Right lobe of liver (tissue), 6 donors: ENCODE data around the gene RPL22. TPM values are rescaled to one million over a fixed set of nuclear protein-coding genes. Genes with fewer than 3 reads are reported as not detected.

Experiments
- ATAC-seq, 4 donors: fragments of 200-7000 bp; cut with Tn5 transposase; one replicate each; pipeline ENCODE4 v1.9.1; 2020; ENCODE audit warnings: mild to moderate bottlenecking in 4 of 4, moderate library complexity in 4 of 4
- DNase-seq, 3 donors: peaks; one replicate each; pipeline ENCODE4 v3.0.0-alpha.2; 2020
- H3K27ac ChIP-seq, 3 donors: fragments of 200-600 bp; one replicate each; pipeline ENCODE4 v1.8.0; 2022
- H3K27me3 ChIP-seq, 2 donors: fragments of 200-600 bp; one replicate each; pipeline ENCODE4 v1.8.0; 2022
- H3K36me3 ChIP-seq, 4 donors: fragments of 200-600 bp; sonication (generic) in 1 of 4; one replicate each; pipeline versions ENCODE4 v1.5.1 to v1.8.0; 2017 to 2022; ENCODE audit warnings: control low read depth in 1 of 4
- H3K4me1 ChIP-seq, 4 donors: fragments of 200-600 bp; sonication (generic) in 1 of 4; one replicate each; pipeline versions ENCODE4 v1.5.1 to v1.8.0; 2017 to 2022; ENCODE audit warnings: control low read depth in 1 of 4
- H3K4me3 ChIP-seq, 3 donors: fragments of 200-600 bp; one replicate each; pipeline ENCODE4 v1.8.0; 2022
- H3K9me3 ChIP-seq, 4 donors: fragments of 200-600 bp; sonication (generic) in 1 of 4; one replicate each; pipeline versions ENCODE4 v1.5.1 to v1.8.0; 2017 to 2022; ENCODE audit warnings: control low read depth in 1 of 4
- CTCF ChIP-seq, 4 donors: fragments of 200-600 bp in 3 of 4; fragments of 450-650 bp in 1 of 4; IDR thresholded peaks; one replicate each; pipeline versions ENCODE4 v1.5.1 to v1.8.0; 2016 to 2022; ENCODE audit warnings: antibody characterized with exemption in 4 of 4, mild to moderate bottlenecking in 2 of 4
- POLR2A ChIP-seq: fragments of 450-650 bp; IDR thresholded peaks from one replicate; pipeline ENCODE4 v1.6.1; 2017; ENCODE audit warnings: antibody characterized with exemption, mild to moderate bottlenecking
- WGBS: methylation state at CpG from one replicate; pipeline ENCODE4 v1.1.6; 2018; ENCODE audit warnings: low coverage, low lambda C conversion rate; ENCODE audit not compliant: insufficient coverage; ENCODE audit errors: missing lambda C conversion rate; 5-methylcytosine and 5-hydroxymethylcytosine counted together
- intact Hi-C, 2 donors: fragments of 100-400 bp; cut with DNase I; formaldehyde crosslinking; loops; one replicate each; pipeline versions ENCODE4 v1.11.2 to v1.14.1; 2022
- total RNA-seq, 6 experiments: library from RNA; depleted of rRNA in 2 of 6; stranded (reverse); fragments of >200 nt in 2 of 6; fragmentation: NEBNext Ultra II Directional in 3 of 6; extraction: Animal tissue kit (Norgen Biotek cat#: 25700) in 3 of 6; gene quantifications; one replicate each; pipeline versions ENCODE4 v1.1.0 to v1.2.4, GENCODE V29; 2016 to 2023
- donor health status: DM: no; HTN: yes; CAD: no.
- donor health status: DM: no; HTN: no; CAD: no.
- donor health status: DM: no; HTN: no; CAD: no.
- donor health status: DM: no; HTN: yes; CAD: no.
- donor health status: DM: no; HTN: yes; CAD: no.

The RPL22 gene
- total RNA-seq, 6 experiments from 2014 or later: 45.4 to 156 (median 134) TPM

GRCh38 chr1:6185635-6186382 is 13.6 kb downstream of the RPL22 start:
- Histone ChIP-seq H3K36me3 (peaks cover 0 to 50% (median 24%) of the 10 kb centered on the region in 4 donors), H3K27ac (no peak overlapping the region), H3K4me1 (peaks cover 0 to 3% (median 0%) of the 10 kb centered on the region in 4 donors), H3K4me3 (no peak overlapping the region), H3K27me3 (no peaks in the 10 kb centered on the region), H3K9me3 (no peaks in the 10 kb centered on the region)
- ATAC-seq (no peak), DNase-seq (no peak)
- intact Hi-C loops: no loop called here
- WGBS: 69% methylated on average over 10 of the region's 10 CpGs
- TF ChIP-seq CTCF (IDR thresholded peaks at IDR 0.05) (peak in 3 of 4 donors; percentile 26 to 30 (median 29)), POLR2A (no peak)

GRCh38 chr1:6185151-6185550 is 14.2 kb downstream of the RPL22 start:
- Histone ChIP-seq H3K36me3 (peaks cover 0 to 44% (median 19%) of the 10 kb centered on the region in 4 donors), H3K9me3 (no peaks in the 10 kb centered on the region), H3K27ac (no peak overlapping the region), H3K27me3 (no peaks in the 10 kb centered on the region), H3K4me3 (no peak overlapping the region), H3K4me1 (peaks cover 0 to 3% (median 0%) of the 10 kb centered on the region in 4 donors)
- ATAC-seq (no peak), DNase-seq (no peak)
- TF ChIP-seq POLR2A (no peak), CTCF (IDR thresholded peaks at IDR 0.05) (no peak)
- WGBS: 83% methylated on average over 2 of the region's 3 CpGs
- intact Hi-C loops: no loop called here

- peaks cover 0 to 35% (median 14%) of the 10 kb centered on the region in 4 donors for H3K36me3 ChIP-seq
- TF ChIP-seq CTCF (IDR thresholded peaks at IDR 0.05) (no peak), POLR2A (no peak)
- no peak overlapping the region for H3K4me3 ChIP-seq
- H3K9me3 ChIP-seq: no peaks in the 10 kb centered on the region
- H3K27ac ChIP-seq: no peak overlapping the region
- peaks cover 0 to 1% of the 10 kb centered on the region in 2 donors for H3K27me3 ChIP-seq
- 70% methylated on average over 10 of the region's 13 CpGs for WGBS
- DNase-seq (no peak), ATAC-seq (no peak)
- peaks cover 0 to 4% (median 0%) of the 10 kb centered on the region in 4 donors for H3K4me1 ChIP-seq
- intact Hi-C loops: no loop called here
Observed at GRCh38 chr1:6184083-6184783, 15.2 kb downstream of the RPL22 start.

GRCh38 chr1:6183520-6183989 is 15.8 kb downstream of the RPL22 start:
- peaks cover 0 to 28% (median 11%) of the 10 kb centered on the region in 4 donors for H3K36me3 ChIP-seq
- TF ChIP-seq POLR2A (no peak), CTCF (IDR thresholded peaks at IDR 0.05) (no peak)
- DNase-seq (no peak), ATAC-seq (peak in 1 of 4 donors; percentile 31)
- peaks cover 0 to 8% (median 0%) of the 10 kb centered on the region in 4 donors for H3K4me1 ChIP-seq
- H3K4me3 ChIP-seq: no peak overlapping the region
- H3K27ac ChIP-seq: no peak overlapping the region
- H3K9me3 ChIP-seq: no peaks in the 10 kb centered on the region
- intact Hi-C loops: no loop called here
- H3K27me3 ChIP-seq: peaks cover 0 to 8% of the 10 kb centered on the region in 2 donors
- WGBS: 61% methylated on average over 5 of the region's 6 CpGs
